Endothelial cell of umbilical vein (primary cell): ENCODE results near the gene BHLHA15. TPM values are rescaled to one million over a fixed set of nuclear protein-coding genes. Genes with fewer than 3 reads are reported as not detected.

Source experiments
- BruUV-seq: library from RNA; stranded (reverse); fragments of 400-500 nt; replicated peaks from 2 replicates; lab custom pipeline; 2021; lab: Mats Ljungman, UMichigan
- CTCF ChIA-PET: fragments of 300-600, 350-600 bp; sonication (Branson Sonifier 250); formaldehyde crosslinking; loops from one replicate; lab custom pipeline; 2021; ENCODE audit warnings: antibody characterized with exemption, inconsistent platforms; lab: Charles Lee
- POLR2A ChIA-PET: fragments of 300-600, 350-600 bp; sonication (Branson Sonifier 250); formaldehyde crosslinking; loops from one replicate; lab custom pipeline; 2021; ENCODE audit warnings: antibody characterized with exemption, inconsistent platforms; lab: Charles Lee
- DNase-seq: peaks from one replicate; pipeline ENCODE4 v3.0.0-alpha.2; 2011; ENCODE audit warnings: low read depth, low spot score
- FAIRE-seq: peaks from 2 replicates; lab custom pipeline; 2011; peaks lifted over from hg19 to GRCh38; lab: Jason Lieb, UNC
- H2AFZ ChIP-seq: 2 replicates; pipeline ENCODE4 v1.6.0; 2012; ENCODE audit warnings: low read depth, low read length, control low read depth, inconsistent platforms
- H3K27ac ChIP-seq: 2 replicates; pipeline ENCODE4 v1.5.1; 2011; ENCODE audit warnings: low read depth, mild to moderate bottlenecking, control low read depth, low read length, moderate library complexity; ENCODE audit not compliant: insufficient read depth
- H3K27me3 ChIP-seq, 2 experiments: 2 replicates each; pipeline versions ENCODE4 v1.6.0 to v1.6.1; 2011; ENCODE audit warnings: low read length in 2 of 2, mixed read lengths in 1 of 2; ENCODE audit not compliant: control insufficient read depth in 2 of 2, insufficient read depth in 2 of 2
- H3K36me3 ChIP-seq, 2 experiments: 2 replicates in 1 of 2; 3 replicates in 1 of 2; pipeline ENCODE4 v1.5.1; 2011; ENCODE audit warnings: low read length in 2 of 2, mild to moderate bottlenecking in 1 of 2, moderate library complexity in 1 of 2; ENCODE audit not compliant: control insufficient read depth in 2 of 2, insufficient read depth in 2 of 2; ENCODE audit errors: extremely low read depth in 1 of 2
- H3K4me1 ChIP-seq: 3 replicates; pipeline ENCODE4 v1.5.1; 2011; ENCODE audit warnings: mild to moderate bottlenecking, low read length; ENCODE audit not compliant: control insufficient read depth, insufficient read depth; ENCODE audit errors: extremely low read depth
- H3K4me2 ChIP-seq: 2 replicates; pipeline ENCODE4 v1.6.1; 2011; ENCODE audit warnings: low read length, control low read depth, mixed read lengths; ENCODE audit not compliant: insufficient read depth
- H3K4me3 ChIP-seq, 3 experiments: fragments of 200-600 bp in 1 of 3; sonication (generic), shearing (Covaris generic) in 1 of 3; replicated peaks in 1 of 3; 2 replicates each; pipeline ENCODE4 v1.5.1; 2011 to 2016; ENCODE audit warnings: control low read depth in 3 of 3, low read length in 3 of 3, mild to moderate bottlenecking in 2 of 3, inconsistent platforms in 1 of 3, low read depth in 1 of 3, moderate library complexity in 1 of 3; ENCODE audit not compliant: insufficient read depth in 1 of 3
- H3K79me2 ChIP-seq: 2 replicates; pipeline ENCODE4 v1.6.0; 2012; ENCODE audit warnings: low read length, inconsistent platforms; ENCODE audit not compliant: control insufficient read depth, insufficient read depth
- H3K9ac ChIP-seq: replicated peaks from 2 replicates; pipeline ENCODE3; 2011; ENCODE audit warnings: low read length, control low read depth; ENCODE audit not compliant: insufficient read depth; ENCODE audit errors: extremely low read depth
- H3K9me1 ChIP-seq: replicated peaks from 3 replicates; pipeline ENCODE4 v1.6.0; 2011; ENCODE audit warnings: mild to moderate bottlenecking, low read length; ENCODE audit not compliant: control insufficient read depth, insufficient read depth; ENCODE audit errors: extremely low read depth
- H3K9me3 ChIP-seq: replicated peaks from 2 replicates; pipeline ENCODE4 v1.5.1; 2012; ENCODE audit warnings: low read length, inconsistent platforms; ENCODE audit not compliant: control insufficient read depth, insufficient read depth
- H4K20me1 ChIP-seq: replicated peaks from 2 replicates; pipeline ENCODE3; 2011; ENCODE audit warnings: mild to moderate bottlenecking, low read length; ENCODE audit not compliant: control insufficient read depth, insufficient read depth; ENCODE audit errors: extremely low read depth
- CTCF ChIP-seq, 2 donors: IDR thresholded peaks; 1 replicate in 1 of 2; 2 replicates in 1 of 2; pipeline ENCODE4 v1.5.1; 2011; ENCODE audit warnings: low read length in 2 of 2, mild to moderate bottlenecking in 2 of 2, moderate library complexity in 2 of 2, control low read depth in 1 of 2, inconsistent platforms in 1 of 2, low read depth in 1 of 2; ENCODE audit not compliant: insufficient read depth in 1 of 2; ENCODE audit errors: extremely low read depth in 1 of 2
- EZH2 ChIP-seq: IDR thresholded peaks from 2 replicates; pipeline ENCODE4 v1.6.1; 2012; ENCODE audit warnings: borderline replicate concordance, low read depth, mild to moderate bottlenecking, moderate library complexity, low read length, inconsistent platforms; ENCODE audit not compliant: severe bottlenecking
- FOS ChIP-seq: IDR thresholded peaks from 2 replicates; pipeline ENCODE4 v1.6.1; 2011; ENCODE audit warnings: mild to moderate bottlenecking, low read length, moderate library complexity, borderline replicate concordance; ENCODE audit not compliant: insufficient read depth
- GATA2 ChIP-seq: IDR thresholded peaks from 2 replicates; pipeline ENCODE4 v1.7.0; 2011; ENCODE audit warnings: low read depth, mild to moderate bottlenecking, moderate library complexity, mixed read lengths, low read length; ENCODE audit not compliant: insufficient read length, insufficient read depth
- JUN ChIP-seq: IDR thresholded peaks from 2 replicates; pipeline ENCODE4 v1.6.1; 2011; ENCODE audit warnings: borderline replicate concordance, low read depth; ENCODE audit not compliant: insufficient read length, insufficient read depth
- MAX ChIP-seq: IDR thresholded peaks from 2 replicates; pipeline ENCODE4 v1.6.1; 2011; ENCODE audit not compliant: insufficient read depth, insufficient read length
- MYC ChIP-seq: IDR thresholded peaks from one replicate; pipeline ENCODE4 v1.6.1; 2011; ENCODE audit warnings: mild to moderate bottlenecking, low read depth, low read length
- POLR2A ChIP-seq: IDR thresholded peaks from 2 replicates; pipeline ENCODE4 v1.6.1; 2012; ENCODE audit warnings: low read depth, mild to moderate bottlenecking, control low read depth, low read length
- POLR2AphosphoS5 ChIP-seq: IDR thresholded peaks from 2 replicates; pipeline ENCODE4 v1.6.1; 2012; ENCODE audit warnings: low read depth, mild to moderate bottlenecking, control low read depth, low read length, moderate library complexity; ENCODE audit not compliant: insufficient read depth
- dilution Hi-C: fragments of 300-500 bp; cut with MboI; formaldehyde crosslinking; loops from one replicate; pipeline ENCODE4 v1.15.0; 2019; ENCODE audit warnings: low sequenced_read_pairs; ENCODE audit not compliant: extremely low pct_ligation_motif_present
- intact Hi-C: fragments of 100-400 bp; cut with micrococcal nuclease; formaldehyde crosslinking; loops from one replicate; pipeline ENCODE4 v1.10.0; 2022
- polyA plus RNA-seq, 4 experiments: library from polyadenylated mRNA; depleted of rRNA in 3 of 4; stranded (reverse) in 3 of 4; unstranded in 1 of 4; fragments of >200 nt; gene quantifications; 2 replicates each; pipeline versions ENCODE4 v1.2.1 to v1.2.3, GENCODE V29; 2011 to 2012; ENCODE audit warnings: missing spikeins in 1 of 4
- total RNA-seq: library from RNA; stranded (reverse); gene quantifications from 2 replicates; pipeline ENCODE4 v1.2.3, GENCODE V29; 2021

Gene BHLHA15
- total and polyA plus RNA-seq, 2 donors (not counting 3 experiments of a cell fraction or from before 2014, with no cell fraction given) = 0.81 to 1.2 TPM

GRCh38 chr7:98167653-98168052 lies 43.6 kb upstream of the BHLHA15 start:
- DNase-seq = no peak
- TF ChIP-seq MYC (no peak), FOS (no peak), MAX (no peak), CTCF (IDR thresholded peaks at IDR 0.05; ENCODE audit: extremely low read depth in 1 of 2, insufficient read depth in 1 of 2, low read depth in 1 of 2, low read length in 2 of 2) (no peak), POLR2AphosphoS5 (no peak), POLR2A (no peak), EZH2 (no peak), GATA2 (no peak), JUN (no peak)
- Histone ChIP-seq H2AFZ (no peak overlapping the region), H3K9me1 (no peaks in the 10 kb centered on the region), H3K4me2 (no peak overlapping the region), H3K9ac (no peak overlapping the region), H3K4me1 (peaks cover 3% of the 10 kb centered on the region), H4K20me1 (no peaks in the 10 kb centered on the region), H3K79me2 (no peaks in the 10 kb centered on the region), H3K4me3 (no peak overlapping the region), H3K36me3 (peaks cover 0 to 3% of the 10 kb centered on the region in 2 experiments), H3K9me3 (no peaks in the 10 kb centered on the region), H3K27ac (no peak overlapping the region), H3K27me3 (no peaks in the 10 kb centered on the region)
- intact Hi-C loops (loop anchor here (1.0 kb wide), 3 partner anchors 61 to 146 kb away; partner anchors contain the start of gene LMTK2), dilution Hi-C loops (loop anchor here (25.0 kb wide), 1 partner anchor 155 kb away; no protein-coding TSS in a partner anchor)
- POLR2A ChIA-PET = interaction anchor here (1.6 kb wide), 1 partner anchor 145 kb away, joined by 13 read pairs; no protein-coding TSS in a partner anchor
- BruUV-seq = no TSS peak
- CTCF ChIA-PET = interaction anchor here (1.4 to 12.7 kb wide), 18 partner anchors 9 to 233 kb away, joined by 3 to 870 read pairs (median 14); partner anchors contain the start of genes BAIAP2L1, BHLHA15 and LMTK2
- no peak for FAIRE-seq
